ENCODE measurements around the gene DMXL1. TPM values are rescaled to one million over a fixed set of nuclear protein-coding genes. Genes with fewer than 3 reads are reported as not detected.

Gene DMXL1
- total RNA-seq, 4 donors from 2014 or later = 78.8 to 181 (median 90.3) TPM

- H3K9me3 ChIP-seq = no peaks in the 10 kb centered on the region
- H3K4me1 ChIP-seq = peaks cover 0 to 10% (median 4%) of the 10 kb centered on the region in 4 donors
- no peaks in the 10 kb centered on the region for H3K36me3 ChIP-seq
- no peak overlapping the region for H3K27ac ChIP-seq
- no peak for DNase-seq
- TF ChIP-seq CTCF (IDR thresholded peaks at IDR 0.05) (no peak), POLR2A (IDR thresholded peaks at IDR 0.05) (no peak)
- H3K27me3 ChIP-seq = no peaks in the 10 kb centered on the region
- H3K4me3 ChIP-seq = no peak overlapping the region
Observed at GRCh38 chr5:119082691-119083090, 11.8 kb downstream of the DMXL1 start.

- no peak overlapping the region for H3K4me3 ChIP-seq
- peak overlapping the region in 1 of 4 donors; percentile 27 for H3K27ac ChIP-seq
- no peaks in the 10 kb centered on the region for H3K9me3 ChIP-seq
- no peaks in the 10 kb centered on the region for H3K27me3 ChIP-seq
- peaks cover 0 to 7% (median 0%) of the 10 kb centered on the region in 4 donors for H3K4me1 ChIP-seq
- TF ChIP-seq POLR2A (IDR thresholded peaks at IDR 0.05) (no peak), CTCF (IDR thresholded peaks at IDR 0.05) (no peak)
- H3K36me3 ChIP-seq = no peaks in the 10 kb centered on the region
- no peak for DNase-seq
Observed at GRCh38 chr5:119083679-119084078, 12.8 kb downstream of the DMXL1 start.

- Histone ChIP-seq H3K9me3 (no peaks in the 10 kb centered on the region), H3K27ac (no peak overlapping the region), H3K4me3 (no peak overlapping the region), H3K27me3 (no peaks in the 10 kb centered on the region), H3K4me1 (no peaks in the 10 kb centered on the region), H3K36me3 (no peaks in the 10 kb centered on the region)
- no peak for DNase-seq
- TF ChIP-seq POLR2A (IDR thresholded peaks at IDR 0.05) (no peak), CTCF (IDR thresholded peaks at IDR 0.05) (no peak)
Observed at GRCh38 chr5:119088438-119088837, 17.6 kb downstream of the DMXL1 start.

- Histone ChIP-seq H3K9me3 (no peaks in the 10 kb centered on the region), H3K27ac (no peak overlapping the region), H3K27me3 (no peaks in the 10 kb centered on the region), H3K4me1 (no peaks in the 10 kb centered on the region), H3K36me3 (peaks cover 0 to 4% (median 0%) of the 10 kb centered on the region in 3 donors), H3K4me3 (no peak overlapping the region)
- no peak for TF ChIP-seq CTCF (IDR thresholded peaks at IDR 0.05)
- TF ChIP-seq POLR2A (IDR thresholded peaks at IDR 0.05) = no peak
- no peak for DNase-seq
Observed at GRCh38 chr5:119095611-119096010, 24.7 kb downstream of the DMXL1 start.

- Histone ChIP-seq H3K9me3 (no peaks in the 10 kb centered on the region), H3K4me3 (no peak overlapping the region), H3K36me3 (peaks cover 0 to 18% (median 0%) of the 10 kb centered on the region in 3 donors), H3K27me3 (no peaks in the 10 kb centered on the region), H3K27ac (no peak overlapping the region), H3K4me1 (no peaks in the 10 kb centered on the region)
- no peak for DNase-seq
- TF ChIP-seq POLR2A (IDR thresholded peaks at IDR 0.05) (no peak), CTCF (IDR thresholded peaks at IDR 0.05) (no peak)
Observed at GRCh38 chr5:119105971-119106370, 35.1 kb downstream of the DMXL1 start.

GRCh38 chr5:119112151-119112550 is 41.3 kb downstream of the DMXL1 start:
- no peak for DNase-seq
- Histone ChIP-seq H3K27ac (no peak overlapping the region), H3K4me1 (no peaks in the 10 kb centered on the region), H3K9me3 (no peaks in the 10 kb centered on the region), H3K27me3 (no peaks in the 10 kb centered on the region), H3K4me3 (no peak overlapping the region), H3K36me3 (peaks cover 0 to 51% (median 0%) of the 10 kb centered on the region in 3 donors)
- TF ChIP-seq CTCF (IDR thresholded peaks at IDR 0.05) (no peak), POLR2A (IDR thresholded peaks at IDR 0.05) (no peak)

All from Peyer's patch (tissue), 4 donors.